ENCODE data around the gene CLASP1.
"Not testable (repeated sequence)": the region's sequence is repeated elsewhere in the genome, so short reads cannot be mapped to it uniquely, and the experiment has no call there.

The CLASP1 gene

DNA sequence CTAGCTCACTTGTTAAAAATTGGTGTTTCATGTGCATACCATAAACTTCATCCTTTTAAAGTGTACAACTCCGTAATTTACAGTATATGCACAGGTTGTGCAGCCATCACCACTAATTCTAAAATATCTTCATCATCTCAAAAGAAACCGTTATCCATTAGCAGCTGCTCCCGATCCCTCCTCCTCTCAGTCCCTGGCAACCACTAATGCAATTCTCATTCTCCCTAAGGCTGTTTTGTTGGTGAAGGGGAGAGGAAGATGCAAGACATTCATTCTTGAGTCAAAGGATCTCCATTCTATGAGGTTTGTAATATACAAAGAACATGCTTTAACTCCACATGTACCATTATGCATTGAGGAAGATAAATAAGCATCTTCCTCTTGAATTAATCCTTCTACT lies 70.0 kb downstream of the CLASP1 start:
- no peak for DNase-seq (ENCODE audit: low spot score)

DNA sequence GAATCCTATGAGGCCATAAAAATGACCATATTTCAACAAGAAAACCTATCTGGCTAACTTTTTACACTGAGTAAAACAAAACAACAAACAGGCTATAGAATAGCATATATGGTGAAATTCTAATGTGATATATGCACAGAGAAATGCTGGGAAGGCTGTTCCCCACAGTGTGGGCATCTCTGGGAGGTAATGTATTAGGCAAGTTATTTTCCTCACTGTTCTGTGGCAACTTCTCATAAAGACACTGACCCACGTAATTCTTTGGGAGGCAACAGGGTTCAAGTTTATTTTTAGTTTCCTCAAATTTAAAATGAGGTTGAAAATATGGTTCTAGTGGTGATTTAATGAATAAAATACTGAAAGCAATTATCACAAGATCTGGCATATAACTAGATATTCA lies 71.9 kb downstream of the CLASP1 start:
- DNase-seq (ENCODE audit: low spot score), result no peak

DNA sequence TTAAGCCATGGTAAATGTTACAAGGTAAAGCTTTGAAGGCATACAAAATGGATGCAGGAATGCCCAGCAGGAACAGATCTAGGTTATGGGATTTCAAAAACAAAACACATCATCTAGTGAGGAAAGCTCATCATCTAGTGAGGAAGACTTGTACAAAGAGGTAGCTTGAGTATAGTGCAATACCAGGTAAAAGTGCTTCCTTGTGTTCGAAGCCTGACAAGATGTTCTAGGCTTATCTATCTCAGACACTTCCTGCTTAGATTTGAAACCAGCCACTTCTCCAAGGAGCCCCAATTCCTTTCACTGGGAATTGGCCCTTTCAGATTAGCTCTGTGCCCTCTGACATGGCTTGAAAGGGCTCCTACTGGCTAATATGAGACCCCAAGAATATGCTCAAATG lies 73.0 kb downstream of the CLASP1 start:
- DNase-seq (ENCODE audit: low spot score), result no peak

DNA sequence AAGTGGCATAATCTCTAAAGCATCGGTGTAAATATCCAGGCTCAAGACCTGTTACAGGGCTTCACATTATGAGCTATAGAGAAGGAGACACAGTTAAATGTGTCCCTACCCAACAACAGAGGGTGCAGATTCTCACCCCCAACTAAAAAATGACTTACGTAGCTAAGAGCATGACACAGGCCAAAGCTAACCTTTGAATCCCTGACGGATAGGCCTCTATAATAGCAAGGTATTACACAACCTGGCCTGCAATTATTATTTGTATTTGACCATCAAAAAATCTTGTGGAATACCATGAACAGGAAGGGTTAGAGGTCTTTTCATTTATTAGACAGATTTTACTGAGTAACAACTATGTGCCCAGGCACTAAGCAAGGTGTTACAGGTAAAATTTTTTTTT lies 73.5 kb downstream of the CLASP1 start:
- DNase-seq (ENCODE audit: low spot score), result no peak

DNA sequence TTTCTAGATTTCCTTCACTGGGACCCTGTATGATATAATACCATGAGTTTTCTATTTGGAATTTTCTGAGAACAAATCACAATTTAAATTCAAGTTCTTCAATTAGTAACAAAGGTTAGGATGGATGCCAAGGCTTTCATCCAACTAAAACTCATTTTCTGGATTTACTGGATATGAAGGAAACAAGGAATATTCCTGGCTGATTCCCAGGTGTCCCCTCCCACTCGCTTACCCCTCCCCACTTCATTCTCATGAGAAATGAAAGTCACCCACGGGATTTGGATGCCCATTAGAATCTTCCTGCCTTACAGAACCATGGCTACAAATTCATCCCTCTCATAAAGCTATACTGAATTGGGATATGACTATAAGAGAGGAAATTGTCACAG lies 78.6 kb downstream of the CLASP1 start:
- no peak for DNase-seq (ENCODE audit: low spot score)

DNA sequence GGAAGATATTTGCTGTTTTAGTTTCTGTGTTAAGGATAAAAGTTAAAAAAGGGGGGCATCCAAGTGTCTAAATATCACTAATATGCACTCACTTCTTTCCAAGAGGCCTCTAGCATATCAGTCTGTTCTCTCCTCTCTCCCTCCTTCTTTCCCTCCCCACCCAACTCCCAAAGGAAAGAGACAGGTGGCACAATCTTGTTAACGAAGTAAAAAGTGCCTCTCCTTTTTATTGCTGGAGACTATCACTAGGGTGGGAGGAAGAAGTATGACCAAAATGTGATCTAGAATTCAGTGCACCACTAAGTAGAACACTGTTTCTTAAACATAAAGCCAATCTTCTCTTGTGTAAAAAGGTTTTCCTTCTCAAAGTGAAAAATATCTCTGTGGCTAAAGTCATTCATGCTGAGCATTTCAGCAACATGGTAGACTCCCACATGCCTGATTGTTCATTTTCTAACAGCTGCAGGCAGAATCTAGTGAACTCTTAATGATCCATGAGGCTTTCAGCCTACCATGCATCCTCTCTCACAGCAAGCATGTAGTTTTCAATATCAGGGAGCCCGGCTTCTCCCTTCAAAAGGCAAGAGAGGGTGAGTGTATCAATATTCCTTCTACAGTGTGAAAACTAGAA lies 79.1 kb downstream of the CLASP1 start:
- no peak for DNase-seq (ENCODE audit: low spot score)

DNA sequence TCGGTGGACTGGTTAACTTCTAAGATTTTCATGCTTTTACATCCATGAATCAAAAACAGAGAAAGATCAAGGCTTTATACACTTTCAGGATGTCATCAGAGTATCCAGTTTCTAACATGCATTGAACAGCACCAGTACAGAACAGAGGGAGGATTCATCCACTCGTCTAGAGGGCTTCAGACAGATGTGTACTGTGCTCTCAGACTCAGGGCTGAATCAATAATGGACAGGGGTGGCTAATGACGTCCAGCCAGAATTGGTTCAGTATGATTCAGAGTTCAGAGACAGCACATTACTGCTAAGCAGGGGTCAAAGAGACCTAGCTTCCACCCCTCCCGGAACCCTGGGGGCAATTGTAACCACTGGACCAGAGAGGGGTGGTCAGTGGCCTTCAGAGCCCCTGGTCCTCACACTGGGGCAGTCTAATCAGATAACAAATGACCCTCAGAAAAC lies 81.3 kb downstream of the CLASP1 start:
- no peak for DNase-seq (ENCODE audit: low spot score)

DNA sequence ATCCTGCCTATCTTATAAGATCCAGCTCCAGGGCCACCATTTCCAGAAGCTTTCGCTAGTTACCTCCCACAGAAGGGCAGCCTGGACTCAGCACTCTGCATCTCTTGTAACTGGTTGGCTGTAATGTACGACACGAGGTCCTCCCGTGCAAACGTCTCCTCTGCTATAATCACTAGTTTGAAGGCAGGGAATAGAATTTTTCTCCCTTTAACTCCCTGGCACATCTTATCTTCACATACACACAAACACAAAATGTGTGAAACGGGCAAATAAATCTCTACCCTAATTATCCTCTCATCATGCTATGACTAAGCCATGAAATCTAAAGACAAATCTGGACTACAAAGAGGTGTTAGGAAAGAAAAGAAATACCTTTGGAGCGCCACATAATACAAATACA lies 81.8 kb downstream of the CLASP1 start:
- no peak for DNase-seq (ENCODE audit: low spot score)

DNA sequence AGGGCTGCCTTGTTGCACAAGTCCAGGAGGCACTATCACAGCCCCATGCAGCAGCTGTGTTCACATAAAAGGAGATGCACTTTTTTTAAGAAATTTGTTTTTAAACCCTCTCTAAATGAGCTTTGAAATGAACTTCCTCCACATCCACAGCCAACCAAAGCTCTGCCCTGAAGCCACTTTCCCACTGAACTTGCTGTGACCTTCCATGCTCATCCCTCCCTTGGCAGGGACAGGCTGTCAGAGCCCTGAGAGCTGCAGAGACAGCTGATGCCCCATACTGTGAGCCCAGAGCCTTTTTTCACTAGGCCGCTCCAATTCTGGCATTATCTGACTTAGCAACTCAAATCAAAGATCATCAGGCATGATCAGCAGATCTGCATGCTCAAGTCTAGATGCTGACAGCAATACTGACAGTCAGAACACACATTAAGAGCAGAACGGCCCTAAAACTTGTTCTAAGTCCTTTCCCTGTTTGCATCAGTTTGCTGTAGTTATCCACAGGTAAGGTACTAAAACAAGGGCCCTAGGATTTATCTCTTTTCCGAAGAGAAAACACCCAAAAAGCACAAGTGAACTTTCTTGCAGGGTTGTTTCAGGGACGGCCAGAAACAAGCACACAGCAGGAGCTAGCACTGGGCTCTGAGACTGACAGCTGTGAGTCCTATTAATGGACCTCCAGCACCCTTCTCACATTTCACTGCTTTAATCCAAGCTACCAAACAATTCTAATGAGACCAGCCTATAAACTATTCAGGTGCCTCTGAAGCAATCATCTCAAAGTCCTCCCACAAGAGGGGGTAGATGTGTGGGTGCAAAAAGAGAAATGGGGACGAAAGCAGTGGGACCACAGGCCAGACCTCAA lies 83.6 kb downstream of the CLASP1 start:
- no peak for DNase-seq (ENCODE audit: low spot score)

DNA sequence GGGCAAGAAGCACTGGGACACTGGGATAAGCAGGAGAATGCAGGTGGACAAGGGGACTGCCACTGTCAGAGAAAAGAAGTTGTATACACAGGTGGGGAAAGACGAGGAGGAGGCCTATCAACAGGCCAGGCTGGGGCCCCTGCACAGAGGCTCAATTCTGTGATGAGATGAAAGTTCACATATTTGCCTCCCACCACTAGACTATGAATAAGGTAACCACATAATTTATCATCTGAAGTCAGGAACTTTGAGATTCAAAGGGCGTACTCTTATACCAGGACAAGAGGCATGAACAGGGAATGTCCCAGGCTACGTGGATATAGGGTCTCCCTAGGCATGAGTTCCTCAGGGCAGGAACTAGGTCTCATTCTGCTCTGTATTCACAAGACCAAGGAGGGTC lies 84.4 kb downstream of the CLASP1 start:
- no peak for DNase-seq (ENCODE audit: low spot score)

DNA sequence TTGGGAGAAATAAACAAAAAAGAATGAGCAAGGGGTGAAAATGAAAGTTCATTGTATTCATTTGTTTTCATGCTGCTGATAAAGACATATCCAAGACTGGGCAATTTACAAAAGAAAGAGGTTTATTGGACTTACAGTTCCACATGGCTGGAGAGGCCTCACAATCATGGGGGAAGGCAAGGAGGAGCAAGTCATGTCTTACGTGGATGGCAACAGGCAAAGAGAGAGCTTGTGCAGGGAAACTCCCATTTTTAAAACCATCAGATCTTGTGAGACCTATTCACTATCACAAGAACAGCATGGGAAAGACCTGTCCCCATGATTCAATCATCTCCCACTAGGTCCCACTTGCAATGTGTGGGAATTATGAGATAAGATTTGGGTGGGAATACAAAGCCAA lies 85.5 kb downstream of the CLASP1 start:
- DNase-seq (ENCODE audit: low spot score), result not testable (repeated sequence)

DNA sequence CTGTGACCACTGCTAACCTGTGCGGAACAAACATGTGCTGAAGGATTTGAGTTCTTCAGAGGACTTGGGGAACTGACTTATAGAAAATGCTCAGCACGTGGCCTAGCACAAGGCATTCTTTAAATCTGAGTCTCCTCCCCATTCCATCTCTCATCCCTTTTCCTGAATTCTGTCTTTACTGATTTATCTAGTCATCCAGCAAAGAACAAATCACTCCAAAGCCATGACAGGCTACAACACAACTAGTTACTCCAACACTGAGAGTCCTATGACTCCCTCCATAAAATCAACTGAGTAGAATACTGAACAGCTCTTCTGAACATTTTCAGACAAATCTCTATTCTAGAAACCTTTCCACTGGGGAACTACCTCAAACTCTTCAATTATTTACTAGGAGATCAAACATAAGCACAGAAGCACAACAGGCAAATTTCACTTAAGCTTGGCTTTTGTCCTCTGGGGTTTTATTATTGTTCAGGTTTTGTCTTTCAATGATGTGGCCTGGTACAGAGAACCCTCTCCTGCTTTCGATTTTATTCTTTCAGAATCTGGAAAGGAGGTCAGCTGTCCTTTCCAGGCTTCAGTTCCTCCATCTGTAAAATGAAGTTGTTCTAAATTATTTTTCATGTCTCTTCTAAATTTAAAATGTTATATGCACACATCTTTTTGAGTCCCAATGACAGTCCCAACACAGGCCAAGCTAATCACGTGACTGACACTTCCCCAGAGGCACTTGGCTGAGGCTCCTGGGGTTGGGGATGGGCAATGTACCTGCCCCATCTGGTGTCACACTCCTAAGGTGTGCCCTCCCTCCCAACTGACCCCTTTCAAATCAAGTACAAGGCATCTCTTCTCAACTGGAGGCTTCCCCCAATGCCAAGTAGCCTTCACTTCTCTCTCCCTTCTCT lies 86.7 kb downstream of the CLASP1 start:
- no peak for DNase-seq (ENCODE audit: low spot score)

DNA sequence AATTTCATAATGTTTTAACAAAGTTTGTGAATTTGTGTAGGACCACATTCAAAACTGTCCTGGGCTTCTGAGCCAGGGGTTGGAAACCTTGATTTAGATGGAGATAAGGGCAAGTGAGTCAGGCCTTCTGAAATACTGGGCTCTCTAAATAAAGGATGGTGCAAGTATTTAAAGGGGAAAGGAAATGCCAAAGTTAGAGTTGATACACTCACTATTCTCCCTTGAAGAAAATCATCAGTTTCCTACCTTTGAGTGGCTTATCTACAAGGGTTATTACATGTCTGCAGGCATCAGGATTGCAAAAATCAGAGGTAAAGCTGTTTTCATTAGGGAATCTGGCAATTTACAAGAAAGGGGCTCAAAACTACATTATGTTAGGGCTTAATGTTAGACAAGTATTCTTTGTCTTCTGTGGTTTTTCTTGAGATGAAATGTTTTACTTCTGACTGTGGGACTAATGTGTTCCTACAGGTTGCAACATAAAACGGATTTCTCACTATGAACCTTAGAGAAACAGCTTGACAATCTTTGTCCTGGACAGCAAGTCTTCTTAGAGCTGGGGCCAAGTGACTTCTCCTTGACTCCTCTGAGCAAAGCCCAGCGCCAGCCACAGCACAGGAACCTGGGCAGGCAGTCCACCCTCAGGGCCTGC lies 87.5 kb downstream of the CLASP1 start:
- peak; percentile 40 for DNase-seq (ENCODE audit: low spot score)

DNA sequence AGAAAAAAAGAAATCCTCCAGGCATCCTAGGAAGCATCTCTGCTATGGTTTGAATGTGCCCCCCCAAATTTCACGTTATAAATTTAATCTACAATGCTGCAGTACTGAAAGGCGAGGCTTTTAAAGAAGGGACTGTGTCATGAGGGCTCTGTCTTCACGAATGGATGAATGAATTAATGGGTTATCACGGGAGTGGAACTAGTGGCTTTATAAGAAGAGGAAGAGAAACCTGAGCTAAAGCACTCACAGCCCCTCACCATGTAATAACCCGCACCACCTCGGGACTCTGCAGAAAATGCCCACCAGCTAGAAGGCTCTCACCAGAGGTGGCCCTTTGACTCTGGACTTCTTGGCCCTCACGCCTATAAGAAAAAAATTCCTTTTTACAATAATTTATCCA lies 90.9 kb downstream of the CLASP1 start:
- no peak for DNase-seq (ENCODE audit: low spot score)

DNA sequence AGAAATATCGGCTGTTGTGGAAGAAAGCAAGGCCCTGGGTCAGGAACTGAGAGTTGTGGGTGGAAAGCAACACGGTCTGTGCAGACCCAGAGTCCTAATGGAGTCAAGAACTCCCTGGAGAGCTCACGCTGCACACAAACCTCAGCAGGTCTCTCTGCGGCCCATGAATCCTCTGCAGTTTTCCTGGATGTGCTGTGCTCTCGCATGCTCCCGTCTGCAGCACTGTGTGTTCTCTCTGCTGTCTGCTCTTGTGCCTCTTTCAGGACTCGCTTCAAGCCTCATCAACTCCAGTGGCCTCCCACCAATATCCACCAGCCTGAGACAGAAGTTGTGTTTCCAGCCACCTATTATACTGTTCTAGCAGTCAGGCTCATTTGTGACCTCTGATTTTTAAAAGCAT lies 94.3 kb downstream of the CLASP1 start:
- no peak for DNase-seq (ENCODE audit: low spot score)

DNA sequence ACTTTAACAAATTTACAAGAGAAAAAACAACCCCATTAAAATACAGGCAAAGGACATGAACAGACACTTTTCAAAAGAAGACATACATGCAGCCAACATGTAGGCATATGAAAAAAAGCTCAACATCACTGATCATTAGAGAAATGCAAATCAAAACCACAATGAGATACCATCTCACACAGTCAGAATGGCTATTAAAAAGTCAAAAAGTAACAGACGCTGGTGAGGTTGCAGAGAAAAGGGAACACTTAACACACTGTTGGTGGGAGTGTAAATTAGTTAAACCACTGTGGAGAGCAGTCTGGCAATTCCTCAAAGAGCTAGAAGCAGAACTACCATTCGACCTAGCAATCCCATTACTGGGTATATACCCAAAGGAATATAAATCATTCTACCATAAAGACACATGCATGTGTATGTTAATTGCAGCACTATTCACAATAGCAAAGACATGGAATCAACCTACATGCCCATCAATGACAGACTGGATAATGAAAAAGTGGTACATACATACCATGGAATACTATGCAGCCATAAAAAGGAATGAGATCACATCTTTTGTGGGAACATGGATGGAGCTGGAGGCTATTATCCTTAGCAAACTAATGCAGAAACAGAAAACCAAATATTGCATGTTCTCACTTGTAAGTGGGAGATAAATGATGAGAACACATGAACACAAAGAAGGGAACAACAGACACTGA lies 96.6 kb downstream of the CLASP1 start:
- not testable (repeated sequence) for DNase-seq (ENCODE audit: low spot score)

DNA sequence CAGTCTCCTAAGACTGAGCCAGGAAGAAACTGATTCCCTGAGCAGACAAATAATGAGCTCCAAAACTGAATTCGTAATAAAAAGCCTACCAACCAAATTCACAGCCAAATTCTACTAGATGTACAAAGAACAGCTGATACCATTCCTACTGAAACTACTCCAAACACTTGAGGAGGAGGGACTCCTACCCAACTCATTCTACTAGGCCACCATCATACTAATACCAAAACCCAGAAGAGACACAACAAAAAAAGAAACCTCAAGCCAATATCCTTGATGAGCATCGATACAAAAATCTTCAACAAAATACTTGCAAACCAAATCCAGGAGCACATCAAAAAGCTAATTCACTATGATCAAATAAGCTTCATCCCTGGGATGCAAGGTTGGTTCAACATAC lies 98.6 kb downstream of the CLASP1 start:
- no peak for DNase-seq (ENCODE audit: low spot score)

DNA sequence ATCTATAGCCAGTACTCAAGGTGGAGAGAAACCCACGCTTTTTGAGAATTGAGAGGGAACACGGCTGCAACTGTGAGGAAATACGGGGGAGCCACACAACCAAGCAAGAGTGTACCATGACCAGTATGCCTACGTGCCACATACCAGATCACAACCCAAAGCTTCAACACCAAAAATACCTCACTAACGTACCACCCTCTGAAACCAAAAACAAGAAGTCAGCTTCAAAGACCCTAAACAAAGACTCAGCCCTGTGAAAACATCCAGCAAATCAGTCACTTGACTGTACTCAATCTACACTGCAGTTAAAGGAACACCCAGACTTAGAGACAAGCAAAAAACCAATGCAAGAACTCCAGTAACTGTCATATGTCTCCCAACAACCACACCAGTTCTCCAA lies 101.6 kb downstream of the CLASP1 start:
- DNase-seq (ENCODE audit: low spot score), result no peak

DNA sequence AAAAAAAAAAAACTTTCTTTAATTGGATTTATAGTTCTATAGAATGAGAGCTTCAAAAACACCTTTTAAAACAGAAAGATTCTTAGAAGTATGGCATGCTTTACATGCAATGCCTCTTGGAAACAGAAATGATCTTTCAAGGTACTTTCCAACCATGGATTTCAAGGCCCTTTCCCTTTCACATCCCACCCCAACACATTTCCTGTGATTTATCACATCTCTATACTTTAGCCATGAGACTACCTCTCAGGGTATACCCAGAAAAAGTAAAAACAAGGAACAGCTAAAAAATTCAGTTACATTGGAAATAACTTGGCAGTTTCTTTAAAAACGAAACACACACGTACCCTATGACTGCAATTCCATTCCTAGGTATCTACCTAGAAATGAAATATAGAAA lies 103.3 kb downstream of the CLASP1 start:
- no peak for DNase-seq (ENCODE audit: low spot score)

DNA sequence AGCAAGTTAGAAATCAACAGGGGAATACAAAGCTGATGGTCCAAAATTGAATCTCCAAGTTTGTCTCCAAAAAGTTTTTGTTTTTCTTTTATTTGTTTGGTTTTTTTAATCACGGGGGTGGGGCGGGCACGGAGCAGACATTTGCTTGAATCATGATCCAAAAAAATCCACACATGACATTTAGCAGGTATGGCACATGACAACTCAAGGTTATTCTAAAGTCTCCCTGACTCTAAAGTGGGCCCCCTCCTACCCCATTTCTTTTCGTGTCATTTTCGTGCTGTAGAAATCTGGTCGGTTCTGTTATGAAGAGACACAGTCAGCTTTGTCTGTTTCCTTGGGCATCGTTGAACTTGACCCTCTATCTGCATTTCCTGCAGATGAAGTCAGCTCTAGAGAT lies 104.0 kb downstream of the CLASP1 start:
- DNase-seq (ENCODE audit: low spot score), result no peak

DNA sequence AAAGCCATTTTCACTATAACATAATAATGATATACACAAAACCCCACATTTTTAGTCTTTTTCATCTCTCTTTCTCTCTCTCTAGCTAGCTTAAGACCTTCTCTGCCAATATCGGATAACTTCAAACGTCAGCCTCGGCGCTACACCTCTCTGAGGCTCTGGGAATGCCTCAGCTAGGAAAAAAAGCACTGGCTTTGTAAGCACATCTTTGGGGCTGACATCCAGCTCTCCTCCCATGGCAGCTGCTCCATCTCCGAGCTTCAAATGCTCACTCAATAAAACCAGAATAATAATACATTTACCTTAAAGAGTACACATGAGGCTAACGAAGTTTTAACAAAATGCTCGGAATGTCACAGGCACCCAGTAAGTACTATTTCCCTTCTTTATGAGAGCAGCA lies 107.8 kb downstream of the CLASP1 start:
- no peak for DNase-seq (ENCODE audit: low spot score)
